Astrocyte (in vitro differentiated cells and primary cell): ENCODE data around the gene NCAPD3. TPM values are rescaled to one million over a fixed set of nuclear protein-coding genes. Genes with fewer than 3 reads are reported as not detected.

Experiments used
- DNase-seq: peaks from one replicate; pipeline ENCODE4 v3.0.0-alpha.2; 2010; ENCODE audit warnings: low read depth
- FAIRE-seq: peaks from 2 replicates; lab custom pipeline; 2011; peaks lifted over from hg19 to GRCh38; lab: Jason Lieb, UNC
- H2AFZ ChIP-seq: 2 replicates; pipeline ENCODE4 v1.6.0; 2012; ENCODE audit warnings: low read depth, low read length, inconsistent platforms
- H3K27ac ChIP-seq: 2 replicates; pipeline ENCODE4 v1.5.1; 2011; ENCODE audit warnings: low read depth, low read length, inconsistent platforms
- H3K27me3 ChIP-seq: 2 replicates; pipeline ENCODE4 v1.6.0; 2011; ENCODE audit warnings: low read length, inconsistent platforms; ENCODE audit not compliant: insufficient read depth
- H3K36me3 ChIP-seq: 2 replicates; pipeline ENCODE4 v1.5.1; 2011; ENCODE audit warnings: low read length, inconsistent platforms; ENCODE audit not compliant: insufficient read depth
- H3K4me1 ChIP-seq: 2 replicates; pipeline ENCODE4 v1.5.1; 2011; ENCODE audit warnings: low read length, inconsistent platforms; ENCODE audit not compliant: insufficient read depth
- H3K4me2 ChIP-seq: 2 replicates; pipeline ENCODE4 v1.6.0; 2012; ENCODE audit warnings: low read length, inconsistent platforms
- H3K4me3 ChIP-seq: 2 replicates; pipeline ENCODE4 v1.5.1; 2011; ENCODE audit warnings: low read depth, mild to moderate bottlenecking, low read length, inconsistent platforms; ENCODE audit not compliant: insufficient read depth
- H3K79me2 ChIP-seq: 2 replicates; pipeline ENCODE4 v1.6.0; 2012; ENCODE audit warnings: mild to moderate bottlenecking, low read length, inconsistent platforms; ENCODE audit not compliant: insufficient read depth
- H3K9ac ChIP-seq: 2 replicates; pipeline ENCODE4 v1.6.0; 2012; ENCODE audit warnings: mild to moderate bottlenecking, low read length, inconsistent platforms
- H3K9me3 ChIP-seq: 2 replicates; pipeline ENCODE4 v1.5.1; 2012; ENCODE audit warnings: low read depth, mild to moderate bottlenecking, low read length, inconsistent platforms; ENCODE audit not compliant: insufficient read depth
- H4K20me1 ChIP-seq: 2 replicates; pipeline ENCODE4 v1.6.0; 2012; ENCODE audit warnings: low read length, inconsistent platforms; ENCODE audit not compliant: insufficient read depth
- H3K27ac Mint-ChIP-seq: one replicate; pipeline ENCODE4 v1.8.0; 2021; ENCODE audit warnings: mild to moderate bottlenecking, mixed read lengths; ENCODE audit not compliant: unreplicated experiment
- H3K27me3 Mint-ChIP-seq: one replicate; pipeline ENCODE4 v1.8.0; 2021; ENCODE audit warnings: low read depth, mixed read lengths; ENCODE audit not compliant: unreplicated experiment
- H3K36me3 Mint-ChIP-seq: one replicate; pipeline ENCODE4 v1.8.0; 2021; ENCODE audit warnings: low read depth, mixed read lengths; ENCODE audit not compliant: unreplicated experiment
- H3K4me1 Mint-ChIP-seq: one replicate; pipeline ENCODE4 v1.8.0; 2021; ENCODE audit warnings: low read depth, mixed read lengths; ENCODE audit not compliant: unreplicated experiment
- H3K4me3 Mint-ChIP-seq: one replicate; pipeline ENCODE4 v1.8.0; 2021; ENCODE audit warnings: mild to moderate bottlenecking, moderate library complexity, mixed read lengths; ENCODE audit not compliant: unreplicated experiment
- H3K9me3 Mint-ChIP-seq: one replicate; pipeline ENCODE4 v1.8.0; 2021; ENCODE audit warnings: mild to moderate bottlenecking, mixed read lengths; ENCODE audit not compliant: unreplicated experiment
- EZH2 ChIP-seq: IDR thresholded peaks from 2 replicates; pipeline ENCODE4 v1.6.1; 2012; ENCODE audit warnings: mild to moderate bottlenecking, low read length, inconsistent platforms; ENCODE audit not compliant: insufficient read depth
- total RNA-seq: library from RNA; stranded (reverse); gene quantifications from 2 replicates; pipeline ENCODE4 v1.2.1, GENCODE V29; 2021
- TF ChIP-seq, protein P1 (sequence below): IDR thresholded peaks from 2 replicates; pipeline ENCODE4 v1.5.1; 2011; ENCODE audit warnings: low read depth, mild to moderate bottlenecking, inconsistent platforms, low read length, moderate library complexity; ENCODE audit not compliant: insufficient read depth

Gene NCAPD3
- total RNA-seq, 1 donor from 2014 or later = 18.5 TPM

DNA sequence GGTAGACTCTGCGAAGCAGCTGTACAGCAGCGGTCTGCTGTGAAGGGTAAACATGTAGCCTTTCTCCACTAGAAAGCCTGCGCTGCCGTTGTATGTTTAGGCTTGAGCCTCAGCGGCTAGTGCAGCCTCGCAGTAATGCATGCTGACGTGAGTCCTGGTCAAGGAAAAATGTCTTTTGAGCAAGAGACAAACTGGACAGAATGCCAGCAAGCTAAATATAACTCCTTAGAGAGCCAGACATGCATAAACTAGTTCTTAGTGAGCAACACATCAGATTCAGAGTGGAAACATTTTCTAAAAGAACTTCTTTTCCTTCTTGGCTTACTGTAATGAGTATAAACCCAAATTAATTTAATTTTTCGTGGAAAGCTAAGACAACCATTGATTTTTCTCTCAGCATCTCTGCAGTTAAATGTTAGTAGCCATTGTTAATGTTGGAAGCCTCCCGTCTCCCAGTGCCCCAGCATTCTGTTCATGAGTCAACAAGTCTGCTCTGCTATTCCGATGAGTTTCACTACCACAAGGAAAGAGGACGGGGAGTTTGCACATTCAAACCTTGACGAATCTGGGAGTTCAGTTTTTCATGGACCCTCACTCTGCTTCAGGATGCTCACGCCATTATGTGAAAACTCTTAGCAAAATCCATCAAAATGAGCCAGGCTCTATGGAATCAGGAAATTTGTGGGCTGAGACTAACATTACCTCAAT is 103.5 kb downstream of the NCAPD3 start:
- peak overlapping the region; percentile 48 for H2AFZ ChIP-seq
- H3K4me3 ChIP-seq = peak overlapping the region; percentile 41
- H3K4me1 Mint-ChIP-seq = peaks cover 48% of the 10 kb centered on the region
- H3K9ac ChIP-seq = peak overlapping the region; percentile 70
- no peaks in the 10 kb centered on the region for H3K9me3 Mint-ChIP-seq
- H3K79me2 ChIP-seq = peaks cover 44% of the 10 kb centered on the region
- H3K27ac Mint-ChIP-seq = peak overlapping the region; percentile 78
- peak overlapping the region; percentile 85 for H3K27ac ChIP-seq
- peak overlapping the region; percentile 17 for H3K4me3 Mint-ChIP-seq
- FAIRE-seq (peak; percentile 93), DNase-seq (peak; percentile 97)
- peak overlapping the region; percentile 82 for H3K4me2 ChIP-seq
- TF ChIP-seq, protein P1, sequence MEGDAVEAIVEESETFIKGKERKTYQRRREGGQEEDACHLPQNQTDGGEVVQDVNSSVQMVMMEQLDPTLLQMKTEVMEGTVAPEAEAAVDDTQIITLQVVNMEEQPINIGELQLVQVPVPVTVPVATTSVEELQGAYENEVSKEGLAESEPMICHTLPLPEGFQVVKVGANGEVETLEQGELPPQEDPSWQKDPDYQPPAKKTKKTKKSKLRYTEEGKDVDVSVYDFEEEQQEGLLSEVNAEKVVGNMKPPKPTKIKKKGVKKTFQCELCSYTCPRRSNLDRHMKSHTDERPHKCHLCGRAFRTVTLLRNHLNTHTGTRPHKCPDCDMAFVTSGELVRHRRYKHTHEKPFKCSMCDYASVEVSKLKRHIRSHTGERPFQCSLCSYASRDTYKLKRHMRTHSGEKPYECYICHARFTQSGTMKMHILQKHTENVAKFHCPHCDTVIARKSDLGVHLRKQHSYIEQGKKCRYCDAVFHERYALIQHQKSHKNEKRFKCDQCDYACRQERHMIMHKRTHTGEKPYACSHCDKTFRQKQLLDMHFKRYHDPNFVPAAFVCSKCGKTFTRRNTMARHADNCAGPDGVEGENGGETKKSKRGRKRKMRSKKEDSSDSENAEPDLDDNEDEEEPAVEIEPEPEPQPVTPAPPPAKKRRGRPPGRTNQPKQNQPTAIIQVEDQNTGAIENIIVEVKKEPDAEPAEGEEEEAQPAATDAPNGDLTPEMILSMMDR = no peak
- no peak for TF ChIP-seq EZH2
- peaks cover 19% of the 10 kb centered on the region for H4K20me1 ChIP-seq
- no peaks in the 10 kb centered on the region for H3K9me3 ChIP-seq
- H3K4me1 ChIP-seq = peaks cover 32% of the 10 kb centered on the region
- no peaks in the 10 kb centered on the region for H3K27me3 ChIP-seq
- no peaks in the 10 kb centered on the region for H3K36me3 Mint-ChIP-seq
- H3K27me3 Mint-ChIP-seq = no peaks in the 10 kb centered on the region
- H3K36me3 ChIP-seq = no peaks in the 10 kb centered on the region

DNA sequence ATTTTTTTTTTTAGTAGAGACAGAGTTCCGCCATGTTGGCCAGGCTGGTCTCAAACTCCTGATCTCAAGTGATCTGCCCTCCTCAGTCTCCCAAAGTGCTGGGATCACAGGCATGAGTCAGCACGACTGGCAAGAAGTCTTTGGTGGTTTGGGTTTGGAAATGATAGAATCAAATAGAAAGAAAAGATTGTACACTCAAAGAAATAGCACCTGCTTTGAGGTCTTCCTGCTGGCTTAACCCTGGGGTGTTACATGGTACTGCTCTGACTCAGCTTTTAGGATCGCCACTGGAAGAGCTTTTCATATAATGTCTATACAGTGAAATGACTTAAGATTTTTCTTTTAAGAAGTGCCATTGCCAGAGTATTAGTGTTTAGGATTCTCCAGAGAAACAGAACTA is 104.7 kb downstream of the NCAPD3 start:
- Histone ChIP-seq H3K79me2 (peaks cover 48% of the 10 kb centered on the region), H3K9me3 (no peaks in the 10 kb centered on the region), H3K36me3 (no peaks in the 10 kb centered on the region), H4K20me1 (peaks cover 22% of the 10 kb centered on the region), H3K4me2 (peak overlapping the region; percentile 82), H3K4me3 (no peak overlapping the region), H2AFZ (no peak overlapping the region), H3K4me1 (peaks cover 29% of the 10 kb centered on the region), H3K9ac (peak overlapping the region; percentile 70), H3K27me3 (no peaks in the 10 kb centered on the region), H3K27ac (peak overlapping the region; percentile 85)
- H3K9me3 Mint-ChIP-seq = no peaks in the 10 kb centered on the region
- peak overlapping the region; percentile 78 for H3K27ac Mint-ChIP-seq
- H3K4me1 Mint-ChIP-seq = peaks cover 44% of the 10 kb centered on the region
- DNase-seq = peak; percentile 90
- H3K36me3 Mint-ChIP-seq = no peaks in the 10 kb centered on the region
- FAIRE-seq = no peak
- no peaks in the 10 kb centered on the region for H3K27me3 Mint-ChIP-seq
- no peak for TF ChIP-seq EZH2
- TF ChIP-seq, protein P1 = no peak
- H3K4me3 Mint-ChIP-seq = no peak overlapping the region

DNA sequence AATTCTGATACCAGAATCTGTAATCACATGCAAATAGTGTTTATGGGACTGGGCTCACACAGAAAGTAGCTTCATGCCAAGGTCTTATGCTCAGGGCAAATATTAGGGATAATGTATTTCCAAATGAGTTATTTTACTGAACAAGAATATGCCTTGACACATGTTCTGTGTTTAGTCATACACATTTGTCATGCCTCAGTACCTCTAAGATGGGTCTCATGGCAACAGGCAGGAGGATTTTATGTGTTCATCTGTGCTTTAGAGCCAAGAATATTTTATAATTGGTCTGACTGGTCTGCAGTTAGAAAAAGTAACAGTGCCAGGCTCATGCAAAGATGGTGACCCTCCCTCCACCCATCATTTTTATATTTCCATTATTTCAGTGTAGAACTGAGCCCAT is 105.8 kb downstream of the NCAPD3 start:
- Mint-ChIP-seq H3K9me3 (no peaks in the 10 kb centered on the region), H3K27ac (no peak overlapping the region), H3K36me3 (no peaks in the 10 kb centered on the region), H3K4me3 (no peak overlapping the region), H3K27me3 (no peaks in the 10 kb centered on the region), H3K4me1 (peaks cover 41% of the 10 kb centered on the region)
- peaks cover 42% of the 10 kb centered on the region for H3K79me2 ChIP-seq
- H3K4me1 ChIP-seq = peaks cover 29% of the 10 kb centered on the region
- FAIRE-seq (no peak), DNase-seq (peak; percentile 31)
- H3K27me3 ChIP-seq = no peaks in the 10 kb centered on the region
- H2AFZ ChIP-seq = no peak overlapping the region
- H3K9me3 ChIP-seq = no peaks in the 10 kb centered on the region
- no peak overlapping the region for H3K4me3 ChIP-seq
- H3K9ac ChIP-seq = no peak overlapping the region
- peaks cover 22% of the 10 kb centered on the region for H4K20me1 ChIP-seq
- H3K36me3 ChIP-seq = no peaks in the 10 kb centered on the region
- TF ChIP-seq, protein P1 = no peak
- TF ChIP-seq EZH2 = no peak
- no peak overlapping the region for H3K27ac ChIP-seq
- H3K4me2 ChIP-seq = no peak overlapping the region
